Lung (tissue), 12 donors: ENCODE data around the gene MED28. TPM values are rescaled to one million over a fixed set of nuclear protein-coding genes. Genes with fewer than 3 reads are reported as not detected.
"Not testable (repeated sequence)": the region's sequence is repeated elsewhere in the genome, so short reads cannot be mapped to it uniquely, and the experiment has no call there.

Experiments used
- ATAC-seq: fragments of 200-7000 bp; cut with Tn5 transposase; one replicate; pipeline ENCODE4 v1.9.1; 2020; ENCODE audit warnings: moderate number of reproducible peaks; ENCODE audit not compliant: insufficient read depth, low FRiP score
- DNase-seq, 3 donors: peaks; one replicate each; pipeline ENCODE4 v3.0.0-alpha.2; 2013 to 2017
- H3K27ac ChIP-seq, 2 donors: one replicate each; pipeline ENCODE4 v1.5.1; 2013; ENCODE audit warnings: mild to moderate bottlenecking in 2 of 2, moderate library complexity in 2 of 2, control low read depth in 1 of 2, inconsistent platforms in 1 of 2, low read depth in 1 of 2, low read length in 1 of 2
- H3K27me3 ChIP-seq, 3 donors: one replicate each; pipeline ENCODE4 v1.5.1; 2013; ENCODE audit warnings: low read length in 2 of 3; ENCODE audit not compliant: control insufficient read depth in 3 of 3, insufficient read depth in 3 of 3
- H3K36me3 ChIP-seq, 4 donors: one replicate each; pipeline ENCODE4 v1.5.1; 2013; ENCODE audit warnings: low read length in 4 of 4, mild to moderate bottlenecking in 1 of 4, moderate library complexity in 1 of 4; ENCODE audit not compliant: control insufficient read depth in 4 of 4, insufficient read depth in 4 of 4
- H3K4me1 ChIP-seq, 5 donors: one replicate each; pipeline ENCODE4 v1.5.1; 2013; ENCODE audit warnings: low read length in 5 of 5, mild to moderate bottlenecking in 2 of 5, moderate library complexity in 1 of 5; ENCODE audit not compliant: control insufficient read depth in 5 of 5, insufficient read depth in 5 of 5
- H3K4me3 ChIP-seq: one replicate; pipeline ENCODE4 v1.5.1; 2013; ENCODE audit warnings: mild to moderate bottlenecking, control low read depth, moderate library complexity
- H3K9ac ChIP-seq, 2 donors: one replicate each; pipeline ENCODE4 v1.5.1; 2013; ENCODE audit warnings: low read length in 2 of 2, control low read depth in 1 of 2; ENCODE audit not compliant: insufficient read depth in 1 of 2
- H3K9me3 ChIP-seq, 4 donors: one replicate each; pipeline ENCODE4 v1.5.1; 2013; ENCODE audit warnings: low read length in 3 of 4, mild to moderate bottlenecking in 1 of 4, moderate library complexity in 1 of 4; ENCODE audit not compliant: control insufficient read depth in 4 of 4, insufficient read depth in 3 of 4
- CTCF ChIP-seq: IDR thresholded peaks from 2 replicates; pipeline ENCODE4 v1.5.1; 2012; ENCODE audit warnings: mild to moderate bottlenecking; ENCODE audit errors: control extremely low read depth, extremely low read depth
- WGBS, 2 donors: extraction: QIAGEN DNeasy Blood & Tissue Kit; methylation state at CpG; one replicate each; pipeline ENCODE4 v1.1.7; 2013; 5-methylcytosine and 5-hydroxymethylcytosine counted together
- polyA plus RNA-seq, 2 donors: library from polyadenylated mRNA; stranded (reverse); fragments of 200-250 nt; gene quantifications; one replicate each; pipeline ENCODE4 v1.2.1, GENCODE V29; 2013
- total RNA-seq, 2 donors: library from RNA; depleted of rRNA in 1 of 2; stranded (reverse); fragments of >200 nt in 1 of 2; gene quantifications; one replicate each; pipeline ENCODE4 v1.2.1, GENCODE V29; 2014 to 2021
- donor health status: control.
- donor health status: control.
- donor health status: Bipolar disorder and iron deficiency.
- donor health status: healthy.
- donor health status: DM: yes; HTN: yes; CAD: no.

MED28 gene
- total and polyA plus RNA-seq, 4 donors = 10.8 to 45.9 (median 33.1) TPM

- no peaks in the 10 kb centered on the region for H3K4me1 ChIP-seq
- H3K27ac ChIP-seq = no peak overlapping the region
- no peak overlapping the region for H3K9ac ChIP-seq
- WGBS, 2 donors = 81 to 86% methylated on average over 8 of the region's 8 CpGs
- ATAC-seq (no peak), DNase-seq (no peak)
- H3K4me3 ChIP-seq = no peak overlapping the region
- no peak for TF ChIP-seq CTCF
- H3K9me3 ChIP-seq = no peaks in the 10 kb centered on the region
- no peaks in the 10 kb centered on the region for H3K27me3 ChIP-seq
- no peaks in the 10 kb centered on the region for H3K36me3 ChIP-seq
Measured at GRCh38 chr4:17654701-17655100, 40.3 kb downstream of the MED28 start.

DNA sequence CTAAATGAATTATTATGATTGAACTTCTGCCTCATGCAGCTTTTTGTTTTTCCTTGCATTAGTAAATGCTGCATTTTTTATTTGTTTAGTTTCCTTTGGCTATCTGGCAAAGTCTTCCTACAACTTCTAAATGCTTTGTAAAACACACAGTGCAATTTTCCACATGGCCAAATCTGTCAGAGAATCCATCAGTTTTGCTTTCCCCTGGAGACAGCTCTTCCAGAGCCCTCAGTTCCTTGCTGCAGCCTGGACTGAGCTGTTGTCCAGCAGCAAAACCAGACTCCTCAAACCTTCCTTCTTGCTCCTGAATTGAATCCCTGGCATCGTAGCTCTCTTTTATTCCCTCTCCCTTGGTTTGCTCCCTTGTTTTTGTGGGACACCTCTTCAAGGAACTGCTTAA is 42.6 kb downstream of the MED28 start:
- no peak for TF ChIP-seq CTCF
- WGBS, 2 donors = 76 to 90% methylated on average over 1 of the region's 1 CpG

DNA sequence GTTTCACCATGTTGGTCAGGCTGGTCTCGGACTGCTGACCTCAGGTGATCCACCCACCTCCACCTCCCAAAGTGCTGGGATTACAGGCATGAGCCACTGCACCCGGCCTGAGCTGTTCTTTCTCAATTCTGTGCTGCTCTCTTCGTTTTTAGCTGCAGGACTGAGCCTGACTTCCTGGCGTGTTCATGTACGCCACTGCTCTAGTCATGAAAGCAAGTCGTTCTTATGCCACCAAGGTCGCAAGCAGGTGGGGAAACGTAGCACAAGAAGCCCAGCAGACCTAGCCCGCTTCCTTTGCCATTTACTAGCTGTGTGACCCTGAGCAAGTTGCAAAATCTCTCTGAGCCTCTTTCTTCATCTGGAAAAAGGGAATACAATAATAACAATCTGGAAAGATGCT is 43.4 kb downstream of the MED28 start:
- TF ChIP-seq CTCF = no peak
- Histone ChIP-seq H3K27ac (no peak overlapping the region), H3K4me3 (no peak overlapping the region), H3K27me3 (no peaks in the 10 kb centered on the region), H3K9ac (no peak overlapping the region), H3K36me3 (no peaks in the 10 kb centered on the region), H3K4me1 (no peaks in the 10 kb centered on the region), H3K9me3 (no peaks in the 10 kb centered on the region)
- ATAC-seq = no peak
- WGBS, 2 donors = 79 to 92% methylated on average over 9 of the region's 9 CpGs
- no peak for DNase-seq

More for the DNA sequence above, 42.6 kb downstream of the MED28 start:
- H3K27ac ChIP-seq = no peak overlapping the region
- H3K9me3 ChIP-seq = no peaks in the 10 kb centered on the region
- no peaks in the 10 kb centered on the region for H3K36me3 ChIP-seq
- DNase-seq (no peak), ATAC-seq (no peak)
- no peaks in the 10 kb centered on the region for H3K27me3 ChIP-seq
- H3K9ac ChIP-seq = no peak overlapping the region
- no peak overlapping the region for H3K4me3 ChIP-seq
- no peaks in the 10 kb centered on the region for H3K4me1 ChIP-seq

DNA sequence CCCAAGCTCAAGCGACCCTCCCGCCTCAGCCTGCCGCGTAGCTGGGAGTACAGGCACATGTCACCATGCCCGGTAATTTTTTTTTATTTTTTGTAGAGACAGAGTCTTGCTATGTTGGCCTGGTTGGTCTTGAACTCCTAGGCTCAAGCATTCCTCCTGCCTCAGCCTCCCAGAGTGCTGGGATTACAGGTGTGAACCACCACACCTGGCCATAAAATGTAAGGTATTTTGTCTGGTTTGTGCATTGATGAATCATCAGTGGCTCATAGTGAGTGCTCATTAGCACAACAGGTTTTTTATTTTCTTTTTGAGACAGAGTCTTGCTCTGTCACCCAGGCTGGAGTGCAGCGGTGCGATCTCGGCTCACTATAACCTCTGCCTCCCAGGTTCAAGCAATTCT is 44.8 kb downstream of the MED28 start:
- H3K9me3 ChIP-seq, H3K27ac ChIP-seq, H3K9ac ChIP-seq, H3K27me3 ChIP-seq, H3K4me3 ChIP-seq, ATAC-seq, H3K36me3 ChIP-seq, DNase-seq, H3K4me1 ChIP-seq: not testable (repeated sequence)
- WGBS, 2 donors = 97 to 98% methylated on average over 8 of the region's 8 CpGs
